HG03575 (cell line): ENCODE measurements around the gene KCNK6.

ENCODE experiments used
- ATAC-seq: cut with Tn5 transposase; IDR thresholded peaks from one replicate; pipeline ENCODE4 v1.9.1; 2021; ENCODE audit not compliant: unreplicated experiment, insufficient number of reproducible peaks, low FRiP score; ENCODE audit errors: extremely low read depth

Gene KCNK6

DNA sequence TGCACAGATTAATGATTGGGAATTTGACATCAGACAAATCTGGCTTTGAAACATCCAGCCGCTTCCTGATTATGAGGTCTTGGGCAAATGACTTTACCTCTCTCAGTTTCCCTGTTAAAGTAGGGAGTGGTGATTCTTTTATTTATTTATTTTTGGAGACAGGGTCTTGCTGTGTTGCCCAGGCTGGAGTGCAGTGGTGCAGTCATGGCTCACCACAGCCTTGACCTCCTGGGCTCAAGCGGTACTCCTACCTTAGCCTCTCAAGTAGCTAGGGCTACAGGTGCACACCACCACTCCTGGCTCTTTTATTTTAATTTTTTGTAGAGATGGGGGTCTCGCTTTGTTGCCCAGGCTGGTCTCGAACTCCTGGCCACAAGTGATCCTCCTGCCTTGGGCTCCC is 57.4 kb downstream of the KCNK6 start:
- no peak for ATAC-seq

DNA sequence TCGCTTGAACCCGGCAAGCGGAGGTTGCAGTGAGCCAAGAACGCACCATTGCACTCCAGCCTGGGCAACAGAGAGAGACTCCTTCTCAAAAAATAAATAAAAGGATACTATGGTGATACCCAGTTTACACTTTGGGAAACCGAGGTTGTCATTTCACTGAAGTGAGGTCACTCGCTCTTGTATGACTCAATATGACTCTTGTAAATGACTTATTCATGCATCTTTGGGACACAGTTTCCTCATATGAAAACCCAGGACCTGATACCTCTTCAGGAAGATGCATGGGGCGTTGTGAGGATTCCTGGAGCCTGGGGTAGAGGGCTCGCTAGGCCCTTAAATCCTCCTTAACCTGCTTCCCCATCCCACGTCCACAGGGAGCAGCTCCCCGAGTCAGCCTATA is 59.2 kb downstream of the KCNK6 start:
- ATAC-seq = no peak

DNA sequence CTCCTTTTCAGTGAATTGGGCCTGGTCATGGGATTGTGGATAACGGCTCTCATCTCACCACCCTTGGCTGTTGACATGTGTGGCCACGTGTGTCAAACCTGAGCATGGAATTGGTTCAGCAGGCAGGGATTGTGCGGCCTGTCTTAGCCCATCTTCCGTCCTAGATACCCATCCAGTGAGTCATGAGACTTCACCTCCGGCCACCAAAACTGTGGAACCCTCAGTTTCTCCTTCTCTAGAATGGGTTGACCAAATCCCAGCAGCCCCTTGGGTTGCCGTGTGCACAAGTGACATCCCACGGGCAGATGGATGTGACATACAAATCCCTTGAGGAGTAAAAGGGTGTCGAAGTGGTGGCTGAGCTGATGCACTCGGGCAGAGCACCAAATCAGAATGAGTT is 61.5 kb downstream of the KCNK6 start:
- no peak for ATAC-seq
